Ureter (tissue), 1 donor: Measurements from ENCODE around the gene BICDL1. TPM values are rescaled to one million over a fixed set of nuclear protein-coding genes. Genes with fewer than 3 reads are reported as not detected.

ENCODE experiments used
- DNase-seq: peaks from one replicate; pipeline ENCODE4 v3.0.0-alpha.2; 2020; ENCODE audit warnings: low spot score
- total RNA-seq: library from RNA; stranded (reverse); gene quantifications from one replicate; pipeline ENCODE4 v1.2.4, GENCODE V29; 2023
- donor health status: DM: yes; HTN: yes; CAD: no.

Gene BICDL1
- total RNA-seq, 1 donor from 2014 or later: 17.2 TPM

GRCh38 chr12:120079411-120080400 lies 90.7 kb downstream of the BICDL1 start:
- DNase-seq: no peak

GRCh38 chr12:120081641-120082040 lies 92.6 kb downstream of the BICDL1 start:
- DNase-seq: no peak

GRCh38 chr12:120085920-120086645 lies 97.0 kb downstream of the BICDL1 start:
- DNase-seq: no peak

- DNase-seq: peak; percentile 98
These were observed 98.0 kb downstream of the BICDL1 start for GRCh38 chr12:120086801-120087621.

GRCh38 chr12:120089105-120089504 lies 100.1 kb downstream of the BICDL1 start:
- DNase-seq: no peak

GRCh38 chr12:120089796-120090195 lies 100.8 kb downstream of the BICDL1 start:
- no peak for DNase-seq

- no peak for DNase-seq
These were observed 101.2 kb downstream of the BICDL1 start for GRCh38 chr12:120090206-120090605.

GRCh38 chr12:120090626-120091295 lies 101.7 kb downstream of the BICDL1 start:
- no peak for DNase-seq

GRCh38 chr12:120091371-120092090 lies 102.5 kb downstream of the BICDL1 start:
- DNase-seq: no peak

GRCh38 chr12:120092551-120093335 lies 103.7 kb downstream of the BICDL1 start:
- no peak for DNase-seq

GRCh38 chr12:120093336-120093591 lies 104.2 kb downstream of the BICDL1 start:
- no peak for DNase-seq

- DNase-seq: no peak
These were observed 104.7 kb downstream of the BICDL1 start for GRCh38 chr12:120093592-120094355.

GRCh38 chr12:120094485-120094884 lies 105.4 kb downstream of the BICDL1 start:
- DNase-seq: no peak

GRCh38 chr12:120095331-120095730 lies 106.3 kb downstream of the BICDL1 start:
- DNase-seq: no peak

- no peak for DNase-seq
These were observed 106.7 kb downstream of the BICDL1 start for GRCh38 chr12:120095736-120096135.

- DNase-seq: no peak
These were observed 107.7 kb downstream of the BICDL1 start for GRCh38 chr12:120096671-120097202.

- no peak for DNase-seq
These were observed 109.9 kb downstream of the BICDL1 start for GRCh38 chr12:120098756-120099470.

- no peak for DNase-seq
These were observed 110.7 kb downstream of the BICDL1 start for GRCh38 chr12:120099738-120100137.
